Kidney (tissue), 14 donors: ENCODE results near the gene ANKRD17. TPM values are rescaled to one million over a fixed set of nuclear protein-coding genes. Genes with fewer than 3 reads are reported as not detected.

Source experiments
- DNase-seq, 5 donors: peaks; one replicate each; pipeline ENCODE4 v3.0.0-alpha.2; 2013 to 2020
- FAIRE-seq: peaks from 2 replicates; lab custom pipeline; 2012; peaks lifted over from hg19 to GRCh38; lab: Jason Lieb, UNC
- H3K27ac ChIP-seq, 2 donors: one replicate each; pipeline ENCODE4 v1.7.0; 2013; ENCODE audit warnings: low read depth in 2 of 2, low read length in 2 of 2, inconsistent platforms in 1 of 2
- H3K27me3 ChIP-seq: one replicate; pipeline ENCODE4 v1.7.1; 2013; ENCODE audit warnings: low read length, inconsistent platforms; ENCODE audit not compliant: control insufficient read depth, insufficient read depth
- H3K36me3 ChIP-seq, 3 donors: one replicate each; pipeline versions ENCODE4 v1.7.0 to v1.7.1; 2013; ENCODE audit warnings: low read length in 3 of 3, control low read depth in 1 of 3, inconsistent platforms in 1 of 3; ENCODE audit not compliant: insufficient read depth in 3 of 3, control insufficient read depth in 2 of 3
- H3K4me1 ChIP-seq, 3 donors: one replicate each; pipeline versions ENCODE4 v1.7.0 to v1.7.1; 2013; ENCODE audit warnings: low read length in 3 of 3, inconsistent platforms in 1 of 3, low read depth in 1 of 3; ENCODE audit not compliant: control insufficient read depth in 2 of 3, insufficient read depth in 2 of 3
- H3K4me3 ChIP-seq, 3 donors: one replicate each; pipeline versions ENCODE4 v1.7.0 to v1.8.1; 2013; ENCODE audit warnings: low read length in 3 of 3, control low read depth in 1 of 3, inconsistent platforms in 1 of 3
- H3K9ac ChIP-seq, 3 donors: one replicate each; pipeline versions ENCODE4 v1.7.0 to v1.7.1; 2013; ENCODE audit warnings: low read length in 3 of 3, control low read depth in 1 of 3, inconsistent platforms in 1 of 3
- H3K9me3 ChIP-seq, 3 donors: one replicate each; pipeline versions ENCODE4 v1.7.0 to v1.7.1; 2013; ENCODE audit warnings: low read length in 3 of 3, control low read depth in 1 of 3, inconsistent platforms in 1 of 3; ENCODE audit not compliant: control insufficient read depth in 2 of 3, insufficient read depth in 1 of 3
- intact Hi-C: fragments of 100-400 bp; cut with DNase I; formaldehyde crosslinking; loops from one replicate; pipeline ENCODE4 v1.11.1; 2022
- polyA plus RNA-seq: library from polyadenylated mRNA; stranded (reverse); fragments of 350-450 nt; fragmentation: Illumina TruSeq; extraction: RNeasy Lipid Tissue Mini Kit (QIAGEN cat#74804); gene quantifications from one replicate; pipeline ENCODE4 v1.2.3, GENCODE V29; 2014; ENCODE audit warnings: low read depth, low replicate concordance; ENCODE audit not compliant: insufficient read depth
- total RNA-seq: library from RNA; stranded (reverse); fragmentation: NEBNext Ultra II Directional; extraction: Animal tissue kit (Norgen Biotek cat#: 25700); gene quantifications from one replicate; pipeline ENCODE4 v1.2.1, GENCODE V29; 2021
- TF ChIP-seq, protein P1 (sequence below): IDR thresholded peaks from 3 replicates; pipeline ENCODE4 v1.5.1; 2012; ENCODE audit warnings: mild to moderate bottlenecking, moderate library complexity, borderline replicate concordance; ENCODE audit not compliant: insufficient read depth; ENCODE audit errors: extremely low read depth
- donor health status: control.
- donor health status: control.
- donor health status: control.
- donor health status: control.
- donor health status: control.
- donor health status: DM: yes; HTN: yes; CAD: no.
- donor health status: Normal renal cell carcinoma (clear cell type).

ANKRD17 gene
- total and polyA plus RNA-seq, 2 donors from 2014 or later, result 13.3 to 67.7 TPM

- Histone ChIP-seq H3K27me3 (no peaks in the 10 kb centered on the region), H3K9ac (no peak overlapping the region), H3K27ac (no peak overlapping the region), H3K4me1 (no peaks in the 10 kb centered on the region), H3K36me3 (peaks cover 2 to 13% (median 4%) of the 10 kb centered on the region in 3 donors), H3K4me3 (no peak overlapping the region), H3K9me3 (no peaks in the 10 kb centered on the region)
- intact Hi-C loops, result no loop called here
- no peak for FAIRE-seq
- no peak for DNase-seq
- TF ChIP-seq, protein P1, sequence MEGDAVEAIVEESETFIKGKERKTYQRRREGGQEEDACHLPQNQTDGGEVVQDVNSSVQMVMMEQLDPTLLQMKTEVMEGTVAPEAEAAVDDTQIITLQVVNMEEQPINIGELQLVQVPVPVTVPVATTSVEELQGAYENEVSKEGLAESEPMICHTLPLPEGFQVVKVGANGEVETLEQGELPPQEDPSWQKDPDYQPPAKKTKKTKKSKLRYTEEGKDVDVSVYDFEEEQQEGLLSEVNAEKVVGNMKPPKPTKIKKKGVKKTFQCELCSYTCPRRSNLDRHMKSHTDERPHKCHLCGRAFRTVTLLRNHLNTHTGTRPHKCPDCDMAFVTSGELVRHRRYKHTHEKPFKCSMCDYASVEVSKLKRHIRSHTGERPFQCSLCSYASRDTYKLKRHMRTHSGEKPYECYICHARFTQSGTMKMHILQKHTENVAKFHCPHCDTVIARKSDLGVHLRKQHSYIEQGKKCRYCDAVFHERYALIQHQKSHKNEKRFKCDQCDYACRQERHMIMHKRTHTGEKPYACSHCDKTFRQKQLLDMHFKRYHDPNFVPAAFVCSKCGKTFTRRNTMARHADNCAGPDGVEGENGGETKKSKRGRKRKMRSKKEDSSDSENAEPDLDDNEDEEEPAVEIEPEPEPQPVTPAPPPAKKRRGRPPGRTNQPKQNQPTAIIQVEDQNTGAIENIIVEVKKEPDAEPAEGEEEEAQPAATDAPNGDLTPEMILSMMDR, result no peak
Measured at GRCh38 chr4:73156394-73156793, 102.2 kb downstream of the ANKRD17 start.

DNA sequence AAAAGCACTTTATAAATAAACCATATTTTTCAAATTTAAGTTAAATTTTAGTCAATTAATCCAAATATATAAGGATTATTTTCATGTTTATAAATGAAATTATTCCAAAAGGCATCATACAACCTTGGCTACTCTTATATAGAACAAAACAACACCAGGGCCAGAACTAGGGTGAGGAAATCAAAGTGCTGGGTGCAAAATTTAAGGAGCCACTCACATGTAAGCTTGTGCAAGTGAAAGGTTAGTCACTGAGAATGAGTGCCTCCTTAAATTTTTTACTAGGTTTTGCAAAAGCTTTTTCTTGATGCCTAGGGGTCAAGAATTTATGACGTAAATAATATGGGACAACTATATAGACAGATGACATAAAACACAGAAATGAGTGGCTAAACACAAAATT, 105.7 kb downstream of the ANKRD17 start:
- Histone ChIP-seq H3K27ac (no peak overlapping the region), H3K27me3 (no peaks in the 10 kb centered on the region), H3K36me3 (peaks cover 0 to 26% (median 6%) of the 10 kb centered on the region in 3 donors), H3K4me3 (no peak overlapping the region), H3K9me3 (no peaks in the 10 kb centered on the region), H3K9ac (no peak overlapping the region), H3K4me1 (no peaks in the 10 kb centered on the region)
- intact Hi-C loops, result no loop called here
- FAIRE-seq, result no peak
- DNase-seq, result no peak
- TF ChIP-seq, protein P1, result no peak

DNA sequence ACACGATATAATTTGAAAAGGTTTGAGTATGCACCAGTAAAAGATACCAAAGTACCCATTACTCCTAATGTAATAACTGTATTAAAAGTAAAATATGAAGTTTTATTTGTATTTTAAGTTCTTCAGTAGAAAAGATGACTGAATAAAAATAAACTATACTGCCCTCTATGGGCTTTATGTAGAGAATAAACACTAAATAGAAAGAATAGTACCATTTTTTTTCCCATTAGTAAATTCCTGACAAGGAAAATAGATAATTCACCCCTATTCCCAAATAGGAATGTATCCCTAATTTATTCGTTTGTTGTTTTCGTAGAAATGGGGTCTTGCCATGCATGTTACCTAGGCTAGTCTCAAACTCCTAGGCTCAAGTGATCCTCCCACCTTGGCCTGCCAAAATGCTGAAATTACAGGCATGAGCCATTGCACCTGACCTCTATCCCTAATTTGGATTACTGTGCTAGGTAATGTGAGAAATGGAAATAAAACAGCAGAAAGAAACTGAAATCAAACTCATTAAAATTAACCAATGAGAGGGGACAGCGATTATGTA, 115.5 kb downstream of the ANKRD17 start:
- no peaks in the 10 kb centered on the region for H3K9me3 ChIP-seq
- no peak overlapping the region for H3K9ac ChIP-seq
- no peaks in the 10 kb centered on the region for H3K27me3 ChIP-seq
- peaks cover 6 to 42% (median 18%) of the 10 kb centered on the region in 3 donors for H3K36me3 ChIP-seq
- H3K4me3 ChIP-seq, result no peak overlapping the region
- no peak overlapping the region for H3K27ac ChIP-seq
- DNase-seq (no peak), FAIRE-seq (no peak)
- intact Hi-C loops, result no loop called here
- H3K4me1 ChIP-seq, result no peaks in the 10 kb centered on the region
- TF ChIP-seq, protein P1, result no peak

DNA sequence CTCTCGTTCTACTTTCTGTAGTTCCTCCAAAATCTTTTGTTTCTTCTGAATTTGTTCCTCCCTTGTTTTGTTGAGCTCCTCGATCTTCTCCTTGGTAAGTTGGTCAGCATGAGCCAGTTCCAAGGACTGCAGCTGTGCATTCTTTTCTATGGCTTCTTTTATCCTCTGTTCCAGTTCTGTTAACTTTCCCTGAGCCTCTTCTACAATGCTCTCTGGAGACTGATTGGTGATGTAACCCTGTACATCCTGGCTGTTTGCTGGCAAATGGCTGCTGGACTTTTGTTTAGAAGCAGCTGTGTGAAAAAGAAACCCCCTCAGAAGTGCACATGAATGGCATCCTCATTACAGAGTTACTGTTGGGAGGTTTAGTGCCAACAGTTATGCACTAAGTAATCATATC, 118.6 kb downstream of the ANKRD17 start:
- H3K9me3 ChIP-seq, result no peaks in the 10 kb centered on the region
- DNase-seq, result no peak
- intact Hi-C loops, result no loop called here
- no peak for FAIRE-seq
- H3K9ac ChIP-seq, result no peak overlapping the region
- H3K4me3 ChIP-seq, result no peak overlapping the region
- TF ChIP-seq, protein P1, result no peak
- no peak overlapping the region for H3K27ac ChIP-seq
- H3K4me1 ChIP-seq, result no peaks in the 10 kb centered on the region
- no peaks in the 10 kb centered on the region for H3K27me3 ChIP-seq
- peaks cover 6 to 41% (median 18%) of the 10 kb centered on the region in 3 donors for H3K36me3 ChIP-seq
